ENCODE measurements around the gene SV2B.

The SV2B gene

GRCh38 chr15:91283155-91283554 is 183.1 kb downstream of the SV2B start:
- peaks cover 0 to 7% (median 5%) of the 10 kb centered on the region in 5 donors for H3K27me3 ChIP-seq (ENCODE audit: control insufficient read depth in 5 of 5, insufficient read depth in 4 of 5, low read length in 5 of 5)
- H3K4me1 ChIP-seq (ENCODE audit: control insufficient read depth in 5 of 5, insufficient read depth in 5 of 5, low read length in 5 of 5), result no peaks in the 10 kb centered on the region
- no peak overlapping the region for H3K9ac ChIP-seq (ENCODE audit: low read length in 5 of 5)
- H3K27ac ChIP-seq (ENCODE audit: low read depth, low read length), result no peak overlapping the region
- H3K9me3 ChIP-seq (ENCODE audit: control insufficient read depth in 5 of 5, low read length in 5 of 5), result no peaks in the 10 kb centered on the region
- H3K4me3 ChIP-seq (ENCODE audit: low read depth in 1 of 5, low read length in 5 of 5), result no peak overlapping the region
- peaks cover 0 to 5% (median 0%) of the 10 kb centered on the region in 5 donors for H3K36me3 ChIP-seq (ENCODE audit: control insufficient read depth in 5 of 5, insufficient read depth in 5 of 5, low read length in 5 of 5)

- Histone ChIP-seq H3K27ac (ENCODE audit: low read depth, low read length) (no peak overlapping the region), H3K9ac (ENCODE audit: low read length in 5 of 5) (no peak overlapping the region), H3K27me3 (ENCODE audit: control insufficient read depth in 5 of 5, insufficient read depth in 4 of 5, low read length in 5 of 5) (peaks cover 0 to 7% (median 5%) of the 10 kb centered on the region in 5 donors), H3K36me3 (ENCODE audit: control insufficient read depth in 5 of 5, insufficient read depth in 5 of 5, low read length in 5 of 5) (peaks cover 0 to 7% (median 0%) of the 10 kb centered on the region in 5 donors), H3K4me1 (ENCODE audit: control insufficient read depth in 5 of 5, insufficient read depth in 5 of 5, low read length in 5 of 5) (no peaks in the 10 kb centered on the region), H3K4me3 (ENCODE audit: low read depth in 1 of 5, low read length in 5 of 5) (no peak overlapping the region), H3K9me3 (ENCODE audit: control insufficient read depth in 5 of 5, low read length in 5 of 5) (no peaks in the 10 kb centered on the region)
Measured at GRCh38 chr15:91284758-91285466, 184.9 kb downstream of the SV2B start.

GRCh38 chr15:91289324-91289723 is 189.3 kb downstream of the SV2B start:
- peaks cover 0 to 7% (median 5%) of the 10 kb centered on the region in 5 donors for H3K27me3 ChIP-seq (ENCODE audit: control insufficient read depth in 5 of 5, insufficient read depth in 4 of 5, low read length in 5 of 5)
- no peaks in the 10 kb centered on the region for H3K9me3 ChIP-seq (ENCODE audit: control insufficient read depth in 5 of 5, low read length in 5 of 5)
- H3K4me3 ChIP-seq (ENCODE audit: low read depth in 1 of 5, low read length in 5 of 5), result no peak overlapping the region
- H3K27ac ChIP-seq (ENCODE audit: low read depth, low read length), result no peak overlapping the region
- no peaks in the 10 kb centered on the region for H3K4me1 ChIP-seq (ENCODE audit: control insufficient read depth in 5 of 5, insufficient read depth in 5 of 5, low read length in 5 of 5)
- H3K36me3 ChIP-seq (ENCODE audit: control insufficient read depth in 5 of 5, insufficient read depth in 5 of 5, low read length in 5 of 5), result peaks cover 0 to 7% (median 0%) of the 10 kb centered on the region in 5 donors
- no peak overlapping the region for H3K9ac ChIP-seq (ENCODE audit: low read length in 5 of 5)

GRCh38 chr15:91290553-91290952 is 190.5 kb downstream of the SV2B start:
- no peak overlapping the region for H3K27ac ChIP-seq (ENCODE audit: low read depth, low read length)
- peaks cover 0 to 7% (median 0%) of the 10 kb centered on the region in 5 donors for H3K36me3 ChIP-seq (ENCODE audit: control insufficient read depth in 5 of 5, insufficient read depth in 5 of 5, low read length in 5 of 5)
- no peak overlapping the region for H3K4me3 ChIP-seq (ENCODE audit: low read depth in 1 of 5, low read length in 5 of 5)
- H3K4me1 ChIP-seq (ENCODE audit: control insufficient read depth in 5 of 5, insufficient read depth in 5 of 5, low read length in 5 of 5), result no peaks in the 10 kb centered on the region
- H3K9me3 ChIP-seq (ENCODE audit: control insufficient read depth in 5 of 5, low read length in 5 of 5), result no peaks in the 10 kb centered on the region
- no peak overlapping the region for H3K9ac ChIP-seq (ENCODE audit: low read length in 5 of 5)
- peaks cover 0 to 7% (median 5%) of the 10 kb centered on the region in 5 donors for H3K27me3 ChIP-seq (ENCODE audit: control insufficient read depth in 5 of 5, insufficient read depth in 4 of 5, low read length in 5 of 5)

GRCh38 chr15:91291673-91292072 is 191.6 kb downstream of the SV2B start:
- Histone ChIP-seq H3K27ac (ENCODE audit: low read depth, low read length) (no peak overlapping the region), H3K36me3 (ENCODE audit: control insufficient read depth in 5 of 5, insufficient read depth in 5 of 5, low read length in 5 of 5) (peaks cover 0 to 7% (median 0%) of the 10 kb centered on the region in 5 donors), H3K9ac (ENCODE audit: low read length in 5 of 5) (no peak overlapping the region), H3K4me1 (ENCODE audit: control insufficient read depth in 5 of 5, insufficient read depth in 5 of 5, low read length in 5 of 5) (no peaks in the 10 kb centered on the region), H3K27me3 (ENCODE audit: control insufficient read depth in 5 of 5, insufficient read depth in 4 of 5, low read length in 5 of 5) (peaks cover 0 to 7% (median 5%) of the 10 kb centered on the region in 5 donors), H3K9me3 (ENCODE audit: control insufficient read depth in 5 of 5, low read length in 5 of 5) (no peaks in the 10 kb centered on the region), H3K4me3 (ENCODE audit: low read depth in 1 of 5, low read length in 5 of 5) (peak overlapping the region in 2 of 5 donors; percentile 8 to 49)

DNA sequence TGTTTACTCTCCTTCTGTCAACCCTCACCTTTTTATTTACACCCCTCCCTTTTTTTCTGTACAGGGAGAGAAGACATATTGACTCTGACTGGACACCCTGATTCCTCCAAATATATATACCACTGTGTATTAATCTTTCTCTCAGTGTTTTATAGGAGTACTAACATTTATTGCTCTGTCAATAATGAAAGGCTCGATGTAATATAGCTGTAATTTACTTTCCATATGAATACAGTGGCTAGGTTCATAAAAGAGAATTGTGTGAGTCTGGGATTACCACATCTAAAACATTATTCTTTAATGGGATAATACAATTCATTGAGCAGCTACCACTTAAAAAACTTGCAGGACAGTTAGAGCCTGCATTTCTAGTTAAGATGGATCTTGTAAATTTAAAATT is 194.3 kb downstream of the SV2B start:
- Histone ChIP-seq H3K9me3 (ENCODE audit: control insufficient read depth in 5 of 5, low read length in 5 of 5) (no peaks in the 10 kb centered on the region), H3K4me1 (ENCODE audit: control insufficient read depth in 5 of 5, insufficient read depth in 5 of 5, low read length in 5 of 5) (no peaks in the 10 kb centered on the region), H3K4me3 (ENCODE audit: low read depth in 1 of 5, low read length in 5 of 5) (no peak overlapping the region), H3K27ac (ENCODE audit: low read depth, low read length) (no peak overlapping the region), H3K27me3 (ENCODE audit: control insufficient read depth in 5 of 5, insufficient read depth in 4 of 5, low read length in 5 of 5) (peaks cover 0 to 3% (median 0%) of the 10 kb centered on the region in 5 donors), H3K9ac (ENCODE audit: low read length in 5 of 5) (no peak overlapping the region), H3K36me3 (ENCODE audit: control insufficient read depth in 5 of 5, insufficient read depth in 5 of 5, low read length in 5 of 5) (peaks cover 0 to 6% (median 0%) of the 10 kb centered on the region in 5 donors)

DNA sequence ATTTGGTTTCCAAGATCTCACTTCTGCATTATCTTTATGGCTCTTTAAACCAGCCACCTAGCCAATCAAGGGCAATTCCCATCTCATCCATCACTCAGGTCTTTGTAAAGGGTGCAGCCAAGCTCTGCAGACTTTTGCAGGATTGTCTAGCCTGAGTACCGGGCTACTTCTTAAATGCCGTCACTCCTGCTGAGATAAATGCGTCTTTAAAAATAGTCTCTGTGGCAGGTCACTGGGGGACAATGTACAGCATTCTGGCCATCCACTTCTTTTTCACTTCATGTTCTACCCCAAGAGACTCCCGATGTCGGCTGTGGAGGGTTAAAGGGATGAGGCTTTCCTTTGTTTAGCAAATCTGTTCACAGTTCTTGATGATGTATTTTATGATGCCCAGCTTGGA is 194.7 kb downstream of the SV2B start:
- Histone ChIP-seq H3K27me3 (ENCODE audit: control insufficient read depth in 5 of 5, insufficient read depth in 4 of 5, low read length in 5 of 5) (peaks cover 0 to 3% (median 0%) of the 10 kb centered on the region in 5 donors), H3K36me3 (ENCODE audit: control insufficient read depth in 5 of 5, insufficient read depth in 5 of 5, low read length in 5 of 5) (peaks cover 0 to 5% (median 0%) of the 10 kb centered on the region in 5 donors), H3K9me3 (ENCODE audit: control insufficient read depth in 5 of 5, low read length in 5 of 5) (no peaks in the 10 kb centered on the region), H3K4me1 (ENCODE audit: control insufficient read depth in 5 of 5, insufficient read depth in 5 of 5, low read length in 5 of 5) (no peaks in the 10 kb centered on the region), H3K27ac (ENCODE audit: low read depth, low read length) (no peak overlapping the region), H3K9ac (ENCODE audit: low read length in 5 of 5) (no peak overlapping the region), H3K4me3 (ENCODE audit: low read depth in 1 of 5, low read length in 5 of 5) (no peak overlapping the region)

GRCh38 chr15:91298101-91298500 is 198.0 kb downstream of the SV2B start:
- H3K36me3 ChIP-seq (ENCODE audit: control insufficient read depth in 5 of 5, insufficient read depth in 5 of 5, low read length in 5 of 5), result no peaks in the 10 kb centered on the region
- peaks cover 0 to 4% (median 2%) of the 10 kb centered on the region in 5 donors for H3K4me1 ChIP-seq (ENCODE audit: control insufficient read depth in 5 of 5, insufficient read depth in 5 of 5, low read length in 5 of 5)
- H3K27me3 ChIP-seq (ENCODE audit: control insufficient read depth in 5 of 5, insufficient read depth in 4 of 5, low read length in 5 of 5), result peaks cover 0 to 6% (median 2%) of the 10 kb centered on the region in 5 donors
- H3K9ac ChIP-seq (ENCODE audit: low read length in 5 of 5), result no peak overlapping the region
- no peak overlapping the region for H3K27ac ChIP-seq (ENCODE audit: low read depth, low read length)
- H3K9me3 ChIP-seq (ENCODE audit: control insufficient read depth in 5 of 5, low read length in 5 of 5), result no peaks in the 10 kb centered on the region
- H3K4me3 ChIP-seq (ENCODE audit: low read depth in 1 of 5, low read length in 5 of 5), result no peak overlapping the region

GRCh38 chr15:91302588-91303439 is 202.8 kb downstream of the SV2B start:
- Histone ChIP-seq H3K4me1 (ENCODE audit: control insufficient read depth in 5 of 5, insufficient read depth in 5 of 5, low read length in 5 of 5) (peaks cover 0 to 6% (median 2%) of the 10 kb centered on the region in 5 donors), H3K36me3 (ENCODE audit: control insufficient read depth in 5 of 5, insufficient read depth in 5 of 5, low read length in 5 of 5) (no peaks in the 10 kb centered on the region), H3K9ac (ENCODE audit: low read length in 5 of 5) (no peak overlapping the region), H3K27me3 (ENCODE audit: control insufficient read depth in 5 of 5, insufficient read depth in 4 of 5, low read length in 5 of 5) (peaks cover 0 to 17% (median 7%) of the 10 kb centered on the region in 5 donors), H3K4me3 (ENCODE audit: low read depth in 1 of 5, low read length in 5 of 5) (no peak overlapping the region), H3K9me3 (ENCODE audit: control insufficient read depth in 5 of 5, low read length in 5 of 5) (no peaks in the 10 kb centered on the region), H3K27ac (ENCODE audit: low read depth, low read length) (no peak overlapping the region)

- H3K4me1 ChIP-seq (ENCODE audit: control insufficient read depth in 5 of 5, insufficient read depth in 5 of 5, low read length in 5 of 5), result peaks cover 0 to 6% (median 2%) of the 10 kb centered on the region in 5 donors
- H3K27ac ChIP-seq (ENCODE audit: low read depth, low read length), result no peak overlapping the region
- peaks cover 0 to 18% (median 7%) of the 10 kb centered on the region in 5 donors for H3K27me3 ChIP-seq (ENCODE audit: control insufficient read depth in 5 of 5, insufficient read depth in 4 of 5, low read length in 5 of 5)
- H3K4me3 ChIP-seq (ENCODE audit: low read depth in 1 of 5, low read length in 5 of 5), result no peak overlapping the region
- no peaks in the 10 kb centered on the region for H3K36me3 ChIP-seq (ENCODE audit: control insufficient read depth in 5 of 5, insufficient read depth in 5 of 5, low read length in 5 of 5)
- H3K9ac ChIP-seq (ENCODE audit: low read length in 5 of 5), result no peak overlapping the region
- no peaks in the 10 kb centered on the region for H3K9me3 ChIP-seq (ENCODE audit: control insufficient read depth in 5 of 5, low read length in 5 of 5)
Measured at GRCh38 chr15:91304210-91304609, 204.2 kb downstream of the SV2B start.
